ENCODE measurements around the gene CLEC6A.
"Not testable (repeated sequence)": the region's sequence is repeated elsewhere in the genome, so short reads cannot be mapped to it uniquely, and the experiment has no call there.

CLEC6A gene

GRCh38 chr12:8455727-8456360, at the start of gene CLEC6A:
Gene CLEC6A, plus strand, starts transcription at chr12:8455962. Its CDS starts 150 bp downstream, at chr12:8456112.
- Mint-ChIP-seq H3K27ac (ENCODE audit: low read depth) (no peak within 1 kb of the TSS), H3K36me3 (ENCODE audit: insufficient read depth) (no peaks in the 10 kb centered on the region), H3K4me1 (no peaks in the 10 kb centered on the region), H3K4me3 (no peak within 1 kb of the TSS), H3K27me3 (peaks cover 67% of the 10 kb centered on the region), H3K9me3 (no peaks in the 10 kb centered on the region)
- ATAC-seq (replicated peaks; ENCODE audit: extremely low read depth, poor library complexity, severe bottlenecking) (no peak), DNase-seq (ENCODE audit: low spot score in 2 of 2) (no peak)

- H3K27ac Mint-ChIP-seq (ENCODE audit: low read depth); DNase-seq (ENCODE audit: low spot score in 2 of 2); H3K4me3 Mint-ChIP-seq; H3K4me1 Mint-ChIP-seq; H3K27me3 Mint-ChIP-seq; H3K36me3 Mint-ChIP-seq (ENCODE audit: insufficient read depth); ATAC-seq (replicated peaks; ENCODE audit: extremely low read depth, poor library complexity, severe bottlenecking); H3K9me3 Mint-ChIP-seq: not testable (repeated sequence)
Measured at GRCh38 chr12:8419576-8419975, 36.2 kb upstream of the CLEC6A start.

GRCh38 chr12:8420506-8420905, 35.3 kb upstream of the CLEC6A start:
- no peaks in the 10 kb centered on the region for H3K9me3 Mint-ChIP-seq
- DNase-seq (ENCODE audit: low spot score in 2 of 2) (no peak), ATAC-seq (replicated peaks; ENCODE audit: extremely low read depth, poor library complexity, severe bottlenecking) (no peak)
- H3K4me3 Mint-ChIP-seq: no peak overlapping the region
- H3K4me1 Mint-ChIP-seq: no peaks in the 10 kb centered on the region
- H3K27me3 Mint-ChIP-seq: no peaks in the 10 kb centered on the region
- no peaks in the 10 kb centered on the region for H3K36me3 Mint-ChIP-seq (ENCODE audit: insufficient read depth)
- no peak overlapping the region for H3K27ac Mint-ChIP-seq (ENCODE audit: low read depth)

GRCh38 chr12:8444536-8445278, 11.1 kb upstream of the CLEC6A start:
- not testable (repeated sequence) for H3K9me3 Mint-ChIP-seq; H3K27ac Mint-ChIP-seq (ENCODE audit: low read depth); ATAC-seq (replicated peaks; ENCODE audit: extremely low read depth, poor library complexity, severe bottlenecking); DNase-seq (ENCODE audit: low spot score in 2 of 2); H3K4me3 Mint-ChIP-seq; H3K4me1 Mint-ChIP-seq; H3K36me3 Mint-ChIP-seq (ENCODE audit: insufficient read depth)
- peaks cover 27% of the 10 kb centered on the region for H3K27me3 Mint-ChIP-seq

- Mint-ChIP-seq H3K27me3 (peaks cover 23% of the 10 kb centered on the region), H3K36me3 (ENCODE audit: insufficient read depth) (no peaks in the 10 kb centered on the region), H3K4me3 (no peak overlapping the region), H3K4me1 (no peaks in the 10 kb centered on the region), H3K27ac (ENCODE audit: low read depth) (no peak overlapping the region), H3K9me3 (no peaks in the 10 kb centered on the region)
- ATAC-seq (replicated peaks; ENCODE audit: extremely low read depth, poor library complexity, severe bottlenecking): no peak
- DNase-seq (ENCODE audit: low spot score in 2 of 2): no peak
Measured at GRCh38 chr12:8445731-8446130, 10.0 kb upstream of the CLEC6A start.

- H3K27me3 Mint-ChIP-seq: peaks cover 19% of the 10 kb centered on the region
Measured at GRCh38 chr12:8446642-8447547, 8.9 kb upstream of the CLEC6A start.

GRCh38 chr12:8449355-8449859, 6.4 kb upstream of the CLEC6A start:
- ATAC-seq (replicated peaks; ENCODE audit: extremely low read depth, poor library complexity, severe bottlenecking): no peak
- no peaks in the 10 kb centered on the region for H3K4me1 Mint-ChIP-seq

More at GRCh38 chr12:8446642-8447547, 8.9 kb upstream of the CLEC6A start:
- Mint-ChIP-seq H3K4me3 (no peak overlapping the region), H3K9me3 (no peaks in the 10 kb centered on the region), H3K27ac (ENCODE audit: low read depth) (no peak overlapping the region), H3K4me1 (no peaks in the 10 kb centered on the region), H3K36me3 (ENCODE audit: insufficient read depth) (no peaks in the 10 kb centered on the region)
- ATAC-seq (replicated peaks; ENCODE audit: extremely low read depth, poor library complexity, severe bottlenecking) (no peak), DNase-seq (ENCODE audit: low spot score in 2 of 2) (no peak)

GRCh38 chr12:8452036-8452435, 3.7 kb upstream of the CLEC6A start:
- Mint-ChIP-seq H3K27ac (ENCODE audit: low read depth) (no peak overlapping the region), H3K9me3 (no peaks in the 10 kb centered on the region), H3K36me3 (ENCODE audit: insufficient read depth) (no peaks in the 10 kb centered on the region), H3K4me3 (no peak overlapping the region), H3K27me3 (peaks cover 34% of the 10 kb centered on the region), H3K4me1 (no peaks in the 10 kb centered on the region)
- DNase-seq (ENCODE audit: low spot score in 2 of 2) (no peak), ATAC-seq (replicated peaks; ENCODE audit: extremely low read depth, poor library complexity, severe bottlenecking) (no peak)

More at GRCh38 chr12:8449355-8449859, 6.4 kb upstream of the CLEC6A start:
- no peak overlapping the region for H3K27ac Mint-ChIP-seq (ENCODE audit: low read depth)
- H3K4me3 Mint-ChIP-seq: no peak overlapping the region
- DNase-seq (ENCODE audit: low spot score in 2 of 2): no peak
- peaks cover 14% of the 10 kb centered on the region for H3K27me3 Mint-ChIP-seq
- no peaks in the 10 kb centered on the region for H3K36me3 Mint-ChIP-seq (ENCODE audit: insufficient read depth)
- no peaks in the 10 kb centered on the region for H3K9me3 Mint-ChIP-seq

- Mint-ChIP-seq H3K9me3 (no peaks in the 10 kb centered on the region), H3K27ac (ENCODE audit: low read depth) (no peak overlapping the region), H3K4me3 (no peak overlapping the region), H3K4me1 (no peaks in the 10 kb centered on the region), H3K36me3 (ENCODE audit: insufficient read depth) (no peaks in the 10 kb centered on the region), H3K27me3 (peaks cover 45% of the 10 kb centered on the region)
- DNase-seq (ENCODE audit: low spot score in 2 of 2) (no peak), ATAC-seq (replicated peaks; ENCODE audit: extremely low read depth, poor library complexity, severe bottlenecking) (no peak)
Measured at GRCh38 chr12:8453021-8453513, 2.7 kb upstream of the CLEC6A start.

- Mint-ChIP-seq H3K4me3 (no peak overlapping the region), H3K9me3 (no peaks in the 10 kb centered on the region), H3K27ac (ENCODE audit: low read depth) (no peak overlapping the region), H3K4me1 (no peaks in the 10 kb centered on the region), H3K27me3 (peaks cover 52% of the 10 kb centered on the region), H3K36me3 (ENCODE audit: insufficient read depth) (no peaks in the 10 kb centered on the region)
- ATAC-seq (replicated peaks; ENCODE audit: extremely low read depth, poor library complexity, severe bottlenecking) (no peak), DNase-seq (ENCODE audit: low spot score in 2 of 2) (no peak)
Measured at GRCh38 chr12:8453796-8454195, 2.0 kb upstream of the CLEC6A start.

GRCh38 chr12:8455271-8455670, 491 bp upstream of the CLEC6A start:
- peaks cover 67% of the 10 kb centered on the region for H3K27me3 Mint-ChIP-seq
- no peaks in the 10 kb centered on the region for H3K36me3 Mint-ChIP-seq (ENCODE audit: insufficient read depth)
- no peaks in the 10 kb centered on the region for H3K4me1 Mint-ChIP-seq
- H3K27ac Mint-ChIP-seq (ENCODE audit: low read depth): no peak overlapping the region
- no peak for DNase-seq (ENCODE audit: low spot score in 2 of 2)
- H3K9me3 Mint-ChIP-seq: no peaks in the 10 kb centered on the region
- H3K4me3 Mint-ChIP-seq: no peak overlapping the region
- ATAC-seq (replicated peaks; ENCODE audit: extremely low read depth, poor library complexity, severe bottlenecking): no peak

- ATAC-seq (replicated peaks; ENCODE audit: extremely low read depth, poor library complexity, severe bottlenecking): no peak
- DNase-seq (ENCODE audit: low spot score in 2 of 2): no peak
- Mint-ChIP-seq H3K36me3 (ENCODE audit: insufficient read depth) (no peaks in the 10 kb centered on the region), H3K27ac (ENCODE audit: low read depth) (no peak overlapping the region), H3K9me3 (no peaks in the 10 kb centered on the region), H3K27me3 (peaks cover 54% of the 10 kb centered on the region), H3K4me1 (no peaks in the 10 kb centered on the region), H3K4me3 (no peak overlapping the region)
Measured at GRCh38 chr12:8461426-8461825, 5.7 kb downstream of the CLEC6A start.

All from central memory CD8-positive, alpha-beta T cell (primary cell).